Head of caudate nucleus (tissue), 42 donors: ENCODE measurements around the gene CEP89.
"Not testable (repeated sequence)": the region's sequence is repeated elsewhere in the genome, so short reads cannot be mapped to it uniquely, and the experiment has no call there.

Experiments used
- DNase-seq, 42 donors: peaks; one replicate each; pipeline versions ENCODE4 v3.0.0 to v3.0.0-alpha.2; 2020 to 2021; ENCODE audit warnings: mixed read lengths in 7 of 42
- intact Hi-C: fragments of 100-400 bp; cut with DNase I; formaldehyde crosslinking; loops from one replicate; pipeline ENCODE4 v1.15.0; 2022

CEP89 gene

GRCh38 chr19:32877323-32877912 is 94.3 kb downstream of the CEP89 start:
- peak in 4 of 42 donors; percentile 2 to 17 (median 10) for DNase-seq
- intact Hi-C loops = no loop called here

GRCh38 chr19:32876919-32877285 is 94.9 kb downstream of the CEP89 start:
- intact Hi-C loops = no loop called here
- DNase-seq = peak in 3 of 42 donors; percentile 4 to 6 (median 5)

GRCh38 chr19:32876236-32876918 is 95.4 kb downstream of the CEP89 start:
- DNase-seq = peak in 4 of 42 donors; percentile 13 to 25 (median 18)
- intact Hi-C loops = no loop called here

GRCh38 chr19:32875428-32875827 is 96.3 kb downstream of the CEP89 start:
- intact Hi-C loops = no loop called here
- DNase-seq = peak in 4 of 42 donors; percentile 2 to 35 (median 14)

GRCh38 chr19:32874605-32875004 is 97.2 kb downstream of the CEP89 start:
- intact Hi-C loops = no loop called here
- DNase-seq = peak in 3 of 42 donors; percentile 5 to 13 (median 10)

GRCh38 chr19:32873247-32873959 is 98.4 kb downstream of the CEP89 start:
- peak in 4 of 42 donors; percentile 0 to 32 (median 28) for DNase-seq

GRCh38 chr19:32872391-32872790 is 99.4 kb downstream of the CEP89 start:
- intact Hi-C loops = no loop called here
- no peak for DNase-seq

More at GRCh38 chr19:32873247-32873959, 98.4 kb downstream of the CEP89 start:
- intact Hi-C loops = no loop called here

GRCh38 chr19:32870981-32871451 is 100.7 kb downstream of the CEP89 start:
- intact Hi-C loops = no loop called here
- peak in 5 of 42 donors; percentile 17 to 41 (median 27) for DNase-seq

- intact Hi-C loops = no loop called here
- peak in 3 of 42 donors; percentile 9 to 30 (median 28) for DNase-seq
Measured at GRCh38 chr19:32869966-32870573, 101.7 kb downstream of the CEP89 start.

DNA sequence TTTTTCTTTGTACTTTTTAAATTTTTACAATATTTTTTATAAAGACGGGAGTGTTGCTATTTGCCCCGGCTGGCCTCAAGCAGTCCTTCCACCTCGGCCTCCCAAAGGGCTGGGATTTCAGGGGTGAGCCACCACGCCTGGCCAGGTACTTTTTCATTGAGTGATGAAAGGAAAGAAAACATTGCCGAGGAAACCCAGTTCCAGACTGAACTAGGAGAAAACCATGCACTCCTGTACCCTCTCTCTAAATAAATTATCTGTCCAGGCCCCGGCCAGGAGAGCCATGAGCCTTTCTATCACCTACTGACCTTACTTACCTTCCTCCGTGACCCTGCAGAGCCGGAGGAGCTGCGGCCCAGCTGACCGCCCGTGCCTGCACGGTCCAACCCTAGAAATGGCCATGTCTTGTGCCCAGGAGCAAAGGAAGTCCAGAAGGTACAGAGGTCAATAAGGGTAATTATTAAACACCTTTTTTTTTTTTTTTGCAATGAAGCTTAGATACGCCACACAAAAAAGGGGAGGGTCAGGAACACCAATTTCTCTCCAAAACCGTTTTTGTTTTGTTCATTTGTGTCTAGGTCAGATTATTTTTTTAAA is 102.3 kb downstream of the CEP89 start, which contains the start of gene SLC7A9:
TSS of gene SLC7A9 (minus strand) at position 399 of the 597 bp plus-strand sequence. CDS start 1,233 bp downstream, outside the sequence.
- intact Hi-C loops = no loop called here
- peak in 2 of 42 donors; percentile 0 to 23 for DNase-seq

DNA sequence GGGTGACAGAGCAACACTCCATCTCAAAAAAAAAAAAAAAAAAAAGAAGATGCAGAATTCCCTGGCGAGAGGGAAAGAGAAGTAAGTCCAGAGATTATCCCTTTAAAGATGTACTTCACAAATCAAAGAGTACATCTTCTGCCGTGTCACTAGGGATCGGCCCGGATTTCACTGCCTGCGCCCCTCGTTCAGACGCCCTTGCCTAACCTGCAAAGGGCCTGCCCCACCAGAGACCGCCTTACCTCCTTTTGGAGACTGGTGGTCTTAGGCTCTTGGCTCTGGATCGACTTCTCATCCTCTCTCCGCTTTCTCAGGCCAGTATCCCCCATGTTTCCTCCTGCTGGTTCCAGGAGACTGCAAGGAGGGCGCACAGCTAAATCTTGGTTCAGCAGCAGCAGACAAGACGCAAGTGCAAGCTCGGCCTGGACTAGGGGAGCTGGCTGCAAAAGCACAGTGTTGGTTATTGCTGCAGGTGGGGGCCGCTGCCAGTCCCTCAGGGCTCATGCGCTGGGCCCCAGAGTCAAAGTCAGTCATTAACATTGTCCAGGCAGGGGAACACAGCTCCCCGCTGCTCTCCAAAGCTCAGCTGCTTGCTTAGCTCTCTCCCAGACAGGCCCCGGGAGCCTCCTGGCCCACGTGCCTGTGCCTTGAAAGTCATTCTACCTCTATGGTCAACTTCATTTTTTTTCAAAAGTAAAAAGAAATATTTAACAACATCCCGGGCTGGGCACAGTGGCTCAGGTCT is 103.4 kb downstream of the CEP89 start:
- peak in 3 of 42 donors; percentile 8 to 27 (median 14) for DNase-seq
- intact Hi-C loops = no loop called here

GRCh38 chr19:32867436-32867835 is 104.3 kb downstream of the CEP89 start:
- peak in 1 of 42 donors; percentile 17 for DNase-seq
- intact Hi-C loops = not testable (repeated sequence)

DNA sequence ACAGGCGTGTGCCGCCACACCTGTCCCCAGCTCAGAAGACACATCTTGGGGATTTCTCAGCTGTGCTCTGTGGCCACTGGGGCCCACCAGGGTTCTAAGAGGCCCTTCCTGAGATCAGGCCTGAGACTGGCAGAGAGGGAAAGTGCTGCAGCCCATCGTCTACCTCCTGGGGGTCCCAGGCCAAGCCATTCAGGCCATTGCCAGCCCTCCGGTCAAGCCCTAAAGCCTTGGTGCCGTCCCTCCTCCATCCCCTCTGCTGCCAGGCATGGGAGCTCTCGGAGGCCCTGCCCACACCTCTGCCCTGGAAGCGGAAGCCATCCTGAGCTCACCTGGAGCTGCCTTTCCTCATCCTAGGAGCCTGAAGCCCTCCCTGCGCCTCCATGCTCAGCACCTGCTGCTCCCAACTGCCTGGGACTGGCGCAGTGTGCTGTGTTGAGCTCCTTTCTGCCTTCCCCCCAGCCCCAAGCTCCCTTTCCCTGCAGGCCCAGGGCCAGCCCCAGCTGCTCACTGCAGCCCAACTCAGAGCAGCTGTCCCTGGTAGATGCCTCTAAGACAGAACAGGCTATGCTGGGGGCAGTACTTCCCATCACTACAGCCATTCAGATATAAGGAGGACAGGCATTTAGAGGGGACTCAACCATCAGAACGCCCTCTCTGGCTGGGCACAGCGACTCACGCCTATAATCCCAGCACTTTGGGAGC is 105.0 kb downstream of the CEP89 start:
- peak in 2 of 42 donors; percentile 13 to 14 for DNase-seq
- intact Hi-C loops = no loop called here

DNA sequence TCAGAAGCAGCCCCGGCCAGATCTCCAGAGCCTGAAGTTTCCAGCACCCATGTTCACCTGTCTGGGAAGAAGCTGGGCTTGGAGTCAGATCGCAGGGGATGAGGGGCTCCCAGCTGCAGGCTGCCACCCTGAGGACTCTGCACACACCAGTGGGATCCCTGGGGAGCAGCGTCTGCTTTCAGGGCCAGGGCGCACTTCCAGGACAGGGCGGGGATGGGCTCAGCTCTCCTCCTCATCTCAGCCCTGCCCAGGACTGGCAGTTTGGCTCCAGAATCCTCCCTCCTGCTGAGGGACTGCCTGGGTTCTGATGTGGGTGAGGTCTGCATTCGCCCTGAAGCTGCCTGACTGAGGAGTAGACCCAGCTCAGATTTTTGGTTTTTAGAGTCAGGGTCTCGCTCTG is 105.7 kb downstream of the CEP89 start:
- intact Hi-C loops = no loop called here
- DNase-seq = peak in 1 of 42 donors; percentile 12

- intact Hi-C loops = no loop called here
- peak in 1 of 42 donors; percentile 2 for DNase-seq
Measured at GRCh38 chr19:32865326-32865725, 106.4 kb downstream of the CEP89 start.

DNA sequence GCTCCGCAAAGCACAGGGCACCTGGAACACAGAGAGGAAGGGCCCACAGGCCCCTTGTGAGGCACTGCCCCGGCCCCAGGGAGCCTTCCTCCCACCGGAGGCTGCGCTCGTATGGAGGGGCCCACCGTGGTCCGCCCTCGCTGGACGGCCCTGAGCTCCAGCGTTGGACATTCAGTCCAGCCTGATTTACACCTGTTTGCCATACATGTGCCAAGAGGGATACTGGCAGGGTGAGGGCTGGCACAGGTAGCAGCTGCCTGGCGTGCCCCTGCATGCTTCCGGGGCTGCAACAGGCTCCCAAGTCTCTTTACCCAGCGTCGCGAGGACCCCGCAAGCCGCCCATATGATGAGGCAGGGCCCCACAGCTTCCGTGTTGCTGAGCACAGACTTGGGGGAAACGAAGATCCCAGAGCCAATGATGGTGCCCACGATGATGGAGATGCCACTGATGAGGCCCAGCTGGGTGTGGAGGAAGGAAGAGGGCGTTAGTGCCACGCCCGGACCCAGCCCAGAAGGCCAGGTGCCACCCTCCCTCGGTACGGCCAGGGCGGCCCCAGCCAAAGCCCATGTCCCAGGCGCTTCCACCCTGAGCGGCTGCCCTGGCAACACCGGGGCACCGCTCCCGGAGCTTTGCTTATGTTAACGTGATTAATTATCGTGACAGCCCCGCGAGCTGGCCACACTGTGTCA is 107.3 kb downstream of the CEP89 start:
- peak in 1 of 42 donors; percentile 3 for DNase-seq
- intact Hi-C loops = no loop called here

DNA sequence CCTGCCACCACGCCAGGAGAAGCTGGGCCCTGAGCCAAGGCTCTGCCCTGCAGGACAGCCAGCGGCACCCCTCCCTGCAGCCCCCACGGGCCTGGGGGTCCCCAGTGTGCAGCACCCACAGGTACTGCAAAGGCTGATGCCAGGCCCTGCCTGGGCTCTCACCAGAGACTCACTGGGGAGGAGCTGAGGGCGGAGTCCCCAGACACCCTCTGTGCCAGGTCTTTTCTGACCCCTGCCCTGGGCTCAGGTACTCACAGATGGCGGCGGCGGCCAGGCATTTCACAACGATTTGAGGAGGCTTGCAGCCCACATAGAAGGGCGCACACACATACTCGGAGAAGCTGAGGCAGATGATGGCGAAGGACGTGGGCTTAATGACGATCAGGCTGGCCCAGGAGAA is 107.9 kb downstream of the CEP89 start:
- DNase-seq = peak in 1 of 42 donors; percentile 4
- intact Hi-C loops = no loop called here
